Measurements from ENCODE around the gene KRTAP4-11. TPM values are rescaled to one million over a fixed set of nuclear protein-coding genes. Genes with fewer than 3 reads are reported as not detected.
"Not testable (repeated sequence)": the region's sequence is repeated elsewhere in the genome, so short reads cannot be mapped to it uniquely, and the experiment has no call there.

Gene KRTAP4-11
- polyA plus RNA-seq, 4 donors = not detected

DNA sequence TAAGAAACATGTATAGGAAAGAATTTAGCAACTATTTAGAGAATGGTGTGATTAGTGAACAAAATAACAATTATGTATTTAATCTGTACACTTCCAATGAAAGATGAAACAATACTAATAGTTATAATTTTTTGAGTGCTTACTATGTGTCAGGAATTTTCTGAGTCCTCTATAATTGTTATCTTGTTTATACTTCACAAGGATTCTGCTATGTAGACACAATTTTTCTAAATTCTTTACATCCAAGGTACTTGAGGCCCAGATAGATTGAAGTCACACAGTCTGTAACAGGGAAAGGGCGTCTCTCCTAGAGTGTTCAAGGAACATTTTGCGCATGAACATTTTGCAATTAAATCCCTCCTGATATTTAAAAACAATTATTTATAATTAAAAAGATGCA, 6.9 kb upstream of the KRTAP4-11 start:
- no peak for DNase-seq (ENCODE audit: low read depth in 4 of 4, low spot score in 3 of 4)

DNA sequence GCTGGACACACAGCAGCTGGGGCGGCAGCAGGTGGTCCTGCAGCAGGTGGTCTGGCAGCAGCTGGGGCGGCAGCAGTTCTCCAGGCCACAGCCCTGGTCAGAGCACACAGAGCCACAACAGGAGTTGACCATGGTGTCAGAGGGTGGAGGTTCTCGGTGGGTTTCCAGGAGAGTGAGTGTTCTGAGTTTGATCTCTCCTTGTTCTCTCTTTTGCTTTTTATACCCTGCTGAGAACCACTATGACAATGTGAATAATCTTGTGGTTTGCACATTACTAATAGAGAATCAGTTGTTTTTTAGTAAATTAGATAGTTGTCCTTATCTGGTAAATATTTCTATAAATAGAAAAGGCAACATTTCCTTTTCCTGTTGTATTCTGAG, 5.8 kb upstream of the KRTAP4-11 start, which contains the start of gene KRTAP4-12:
Gene KRTAP4-12, minus strand, starts transcription at position 192 of the 381 bp plus-strand sequence. Its CDS starts 60 bp downstream, at position 132.
- DNase-seq (ENCODE audit: low read depth in 4 of 4, low spot score in 3 of 4) = not testable (repeated sequence)

DNA sequence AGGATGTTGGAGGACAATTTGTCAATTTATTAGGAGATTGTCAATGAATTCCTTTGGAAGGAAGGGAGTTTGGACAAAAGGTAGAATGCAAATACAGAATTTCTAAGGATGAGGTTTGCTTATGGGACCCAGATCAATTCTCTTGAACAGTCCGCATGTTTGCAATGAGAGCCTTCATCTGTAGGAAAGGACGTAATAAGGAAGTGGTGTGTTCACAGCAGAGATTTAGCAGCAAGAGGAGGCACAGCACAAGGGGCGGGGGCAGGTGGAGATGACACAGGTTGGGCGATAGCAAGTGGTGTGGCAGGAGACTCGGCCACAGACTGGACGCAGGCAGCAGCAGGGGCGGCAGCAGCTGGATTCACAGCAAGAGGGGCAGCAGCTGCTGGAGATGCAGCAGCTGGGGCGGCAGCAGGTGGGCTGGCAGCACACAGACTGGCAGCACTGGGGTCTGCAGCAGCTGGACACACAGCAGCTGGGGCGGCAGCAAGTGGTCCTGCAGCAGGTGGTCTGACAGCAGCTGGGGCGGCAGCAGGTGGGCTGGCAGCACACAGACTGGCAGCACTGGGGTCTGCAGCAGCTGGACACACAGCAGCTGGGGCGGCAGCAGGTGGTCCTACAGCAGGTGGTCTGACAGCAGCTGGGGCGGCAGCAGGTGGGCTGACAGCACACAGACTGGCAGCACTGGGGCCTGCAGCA, 5.3 kb upstream of the KRTAP4-11 start:
- DNase-seq (ENCODE audit: low read depth in 4 of 4, low spot score in 3 of 4) = not testable (repeated sequence)

DNA sequence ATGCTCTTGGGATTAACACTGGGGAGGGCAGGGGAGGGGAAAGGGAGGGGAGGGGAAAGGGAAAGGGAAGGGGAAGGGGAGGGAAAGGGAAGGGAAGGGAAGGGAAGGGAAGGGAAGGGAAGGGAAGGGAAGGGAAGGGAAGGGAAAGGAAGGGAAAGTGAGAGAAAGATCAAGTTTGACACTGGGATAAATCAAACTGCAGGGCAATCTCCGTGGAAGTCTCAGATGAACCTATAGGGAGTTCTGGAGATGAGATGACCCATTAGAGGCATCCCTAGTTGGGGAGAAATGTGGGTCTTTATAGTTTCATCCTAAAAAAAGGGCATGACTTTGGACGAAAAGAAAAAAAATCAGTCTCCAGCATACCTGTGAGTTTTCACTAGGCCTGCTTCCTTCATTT, 3.6 kb upstream of the KRTAP4-11 start:
- no peak for DNase-seq (ENCODE audit: low read depth in 4 of 4, low spot score in 3 of 4)

DNA sequence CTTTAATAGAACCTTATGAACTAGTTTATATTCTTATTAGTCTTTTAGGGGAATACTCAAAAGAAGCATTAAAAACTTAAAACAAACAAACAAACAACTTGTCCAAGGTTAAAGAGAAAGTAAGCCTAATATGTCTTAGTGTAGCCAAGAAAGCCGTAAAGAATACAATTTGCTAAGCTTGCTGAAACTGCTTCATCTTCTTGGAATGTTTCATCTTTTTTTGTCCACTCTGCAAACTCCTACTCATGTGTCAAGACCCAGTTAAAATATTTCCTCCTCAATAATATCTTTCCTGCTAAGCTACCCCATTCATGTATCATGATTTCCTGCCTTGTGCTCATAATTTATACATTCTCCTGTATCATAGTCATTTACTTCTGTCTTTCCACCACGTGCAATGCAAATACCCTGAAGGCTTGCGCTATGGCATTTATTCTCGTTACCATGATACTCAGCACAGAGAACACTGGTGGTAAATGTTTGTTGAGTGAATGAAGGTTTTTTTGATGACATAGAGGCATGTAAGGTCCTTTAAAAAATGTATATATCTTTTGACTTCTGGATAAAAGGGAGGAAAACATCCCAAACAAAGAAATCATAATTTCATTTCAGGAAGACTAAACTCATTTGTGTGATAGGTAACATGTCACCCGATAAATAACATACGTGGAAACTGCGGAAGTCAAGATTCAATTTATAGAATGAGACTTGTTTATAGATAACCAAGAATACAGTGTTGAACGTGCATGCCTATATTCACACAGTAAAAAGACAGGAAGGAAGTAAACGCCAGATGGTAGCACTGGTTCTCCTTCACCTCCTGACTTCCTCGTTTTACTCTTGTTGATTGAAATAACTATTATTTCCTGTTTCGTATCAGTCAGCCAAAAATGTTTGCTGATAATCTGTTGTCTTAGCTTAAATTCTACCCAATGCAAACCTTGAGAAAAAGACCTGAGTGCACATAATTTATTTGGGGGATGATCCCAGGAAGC, 1.8 kb upstream of the KRTAP4-11 start:
- DNase-seq (ENCODE audit: low read depth in 4 of 4, low spot score in 3 of 4) = not testable (repeated sequence)

DNA sequence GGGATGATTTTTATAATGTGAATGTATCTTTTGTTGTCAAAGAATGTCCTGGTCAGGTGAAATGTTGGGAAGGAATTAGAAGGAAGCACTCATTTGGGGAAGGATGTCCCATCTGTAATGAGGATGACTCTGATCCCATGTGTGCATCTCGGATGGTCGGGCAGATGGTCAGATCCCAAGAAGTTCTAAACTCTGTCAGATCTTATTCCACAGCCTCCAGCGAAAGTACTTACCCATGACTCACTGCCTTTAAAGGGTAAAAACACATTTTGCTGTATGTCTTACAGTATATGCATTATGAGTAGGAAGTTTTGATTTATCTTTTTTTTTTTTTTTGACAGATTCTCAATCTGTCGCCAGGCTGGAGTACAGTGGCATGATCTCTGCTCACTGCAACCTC, 548 bp upstream of the KRTAP4-11 start:
- no peak for DNase-seq (ENCODE audit: low read depth in 4 of 4, low spot score in 3 of 4)

DNA sequence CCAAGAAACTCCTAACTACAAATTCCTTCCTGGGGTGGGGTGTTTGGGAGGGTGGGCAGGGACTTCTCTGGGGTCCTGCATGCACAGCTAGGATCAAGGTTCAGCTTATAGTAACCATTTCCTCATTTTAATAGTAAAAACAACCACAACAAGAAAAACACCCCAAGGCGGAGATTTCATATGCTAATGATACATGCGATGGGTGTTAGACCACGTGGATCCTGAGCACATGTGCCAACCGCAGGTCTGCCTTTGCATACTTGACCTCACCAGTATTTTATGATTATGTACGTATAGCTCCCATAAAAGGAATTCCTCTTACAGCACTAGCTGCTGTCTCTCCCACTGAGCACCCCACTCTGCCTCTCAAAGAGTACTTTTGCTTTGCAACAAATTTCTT, 1.9 kb downstream of the KRTAP4-11 start:
- no peak for DNase-seq (ENCODE audit: low read depth in 4 of 4, low spot score in 3 of 4)

DNA sequence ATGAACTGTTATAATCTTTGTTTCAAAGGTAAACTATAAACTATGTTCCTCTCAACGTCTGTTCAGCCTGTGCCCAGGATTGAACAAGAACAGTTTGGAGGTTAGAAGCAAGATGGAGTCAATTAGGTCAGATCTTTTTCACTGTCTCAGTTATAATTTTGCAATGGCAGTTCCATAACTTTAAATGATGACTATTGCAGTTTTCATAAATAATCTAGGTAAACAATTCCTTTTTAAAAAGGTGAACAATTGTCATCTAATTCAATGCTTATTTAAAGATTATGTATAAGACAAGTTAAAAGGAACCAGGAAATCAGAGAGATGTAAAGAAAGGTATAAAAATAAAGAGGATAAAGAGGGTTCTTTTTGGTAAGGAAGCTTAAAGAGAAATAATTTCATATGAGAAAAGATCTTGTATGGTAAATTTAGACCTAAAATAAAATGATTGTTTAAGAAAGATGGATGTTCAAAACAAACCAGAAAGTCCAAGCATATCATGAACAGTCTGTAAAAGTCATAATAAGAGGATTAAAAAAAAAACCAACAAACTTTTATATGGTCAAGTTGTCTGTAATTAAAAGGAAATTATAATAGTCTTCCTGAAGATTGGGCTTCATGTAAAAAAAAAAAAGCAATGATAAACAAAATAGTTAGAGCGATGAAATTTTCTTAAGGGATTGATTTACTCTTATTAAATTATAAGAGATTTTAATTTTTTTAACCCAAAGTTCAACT, 6.9 kb downstream of the KRTAP4-11 start:
- no peak for DNase-seq (ENCODE audit: low read depth in 4 of 4, low spot score in 3 of 4)

DNA sequence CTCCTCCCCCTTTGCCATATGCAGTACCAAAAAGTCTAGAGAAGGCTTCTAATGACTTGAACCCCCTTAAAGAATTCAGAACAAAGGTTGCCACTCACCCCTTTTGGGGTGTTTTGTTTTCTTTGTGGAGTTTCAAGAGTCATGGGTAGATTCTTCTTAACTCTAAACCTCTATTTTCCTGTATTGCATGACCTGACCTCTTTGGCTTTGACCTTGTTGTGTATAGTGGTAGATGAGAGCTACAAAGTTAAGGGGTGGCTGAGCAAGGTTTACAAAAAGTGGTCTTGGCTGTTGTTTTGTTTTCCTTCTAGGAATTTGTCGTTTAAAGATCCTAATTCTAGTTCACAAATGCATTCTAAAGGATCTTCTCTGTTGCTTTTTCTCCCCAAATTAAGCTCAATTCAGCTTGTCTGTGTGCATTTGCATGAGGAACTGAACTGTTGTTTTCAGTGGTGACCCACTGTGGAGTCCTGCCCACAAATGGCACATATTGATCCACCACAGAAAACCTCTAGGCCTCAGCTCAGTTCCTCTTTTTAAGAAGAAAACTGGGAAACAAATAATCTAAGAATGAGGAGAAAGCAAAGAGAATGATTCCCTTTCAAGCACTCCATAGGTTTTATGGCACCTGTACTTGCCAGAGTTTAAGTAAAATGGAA, 9.3 kb downstream of the KRTAP4-11 start:
- DNase-seq (ENCODE audit: low read depth in 4 of 4, low spot score in 3 of 4) = not testable (repeated sequence)

DNA sequence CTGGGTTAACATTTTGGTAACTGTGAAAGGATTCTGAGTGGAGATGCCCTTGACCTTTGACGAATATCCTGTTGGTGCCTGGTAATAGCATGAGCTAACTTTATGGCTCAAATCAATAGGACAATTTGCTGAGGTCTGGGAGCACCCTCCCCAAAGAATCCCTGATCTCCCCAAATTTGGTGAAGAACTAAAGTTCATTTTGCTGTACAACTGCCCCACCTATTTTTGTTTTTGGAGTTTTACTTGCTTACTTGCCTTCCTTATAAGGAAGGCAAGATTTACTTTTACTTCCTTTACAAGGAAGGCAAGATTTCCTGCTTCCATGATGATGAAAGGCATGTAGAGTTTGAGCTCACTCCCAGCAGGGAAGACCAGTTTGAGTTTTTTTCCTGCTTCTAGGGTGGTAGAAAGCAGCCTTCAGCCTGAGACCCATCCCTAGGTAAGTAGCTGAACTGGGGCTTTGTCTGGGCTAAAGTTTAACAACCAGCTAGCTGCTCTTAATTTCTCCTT, 10.2 kb downstream of the KRTAP4-11 start:
- DNase-seq (ENCODE audit: low read depth in 4 of 4, low spot score in 3 of 4) = no peak

DNA sequence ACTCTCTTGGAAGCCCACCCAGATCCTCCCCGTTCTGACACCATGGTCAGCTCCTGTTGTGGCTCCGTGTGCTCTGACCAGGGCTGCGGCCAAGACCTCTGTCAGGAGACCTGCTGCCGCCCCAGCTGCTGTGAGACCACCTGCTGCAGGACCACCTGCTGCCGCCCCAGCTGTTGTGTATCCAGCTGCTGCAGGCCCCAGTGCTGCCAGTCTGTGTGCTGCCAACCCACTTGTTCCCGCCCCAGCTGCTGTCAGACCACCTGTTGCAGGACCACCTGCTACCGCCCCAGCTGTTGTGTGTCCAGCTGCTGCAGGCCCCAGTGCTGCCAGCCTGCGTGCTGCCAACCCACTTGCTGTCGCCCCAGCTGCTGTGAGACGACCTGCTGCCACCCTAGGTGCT, 12.8 kb downstream of the KRTAP4-11 start, which contains the start of gene KRTAP4-9:
Gene KRTAP4-9, plus strand, starts transcription at position 43 of the 400 bp plus-strand sequence. Its CDS starts 0 bp downstream, at position 43.
- not testable (repeated sequence) for DNase-seq (ENCODE audit: low read depth in 4 of 4, low spot score in 3 of 4)

DNA sequence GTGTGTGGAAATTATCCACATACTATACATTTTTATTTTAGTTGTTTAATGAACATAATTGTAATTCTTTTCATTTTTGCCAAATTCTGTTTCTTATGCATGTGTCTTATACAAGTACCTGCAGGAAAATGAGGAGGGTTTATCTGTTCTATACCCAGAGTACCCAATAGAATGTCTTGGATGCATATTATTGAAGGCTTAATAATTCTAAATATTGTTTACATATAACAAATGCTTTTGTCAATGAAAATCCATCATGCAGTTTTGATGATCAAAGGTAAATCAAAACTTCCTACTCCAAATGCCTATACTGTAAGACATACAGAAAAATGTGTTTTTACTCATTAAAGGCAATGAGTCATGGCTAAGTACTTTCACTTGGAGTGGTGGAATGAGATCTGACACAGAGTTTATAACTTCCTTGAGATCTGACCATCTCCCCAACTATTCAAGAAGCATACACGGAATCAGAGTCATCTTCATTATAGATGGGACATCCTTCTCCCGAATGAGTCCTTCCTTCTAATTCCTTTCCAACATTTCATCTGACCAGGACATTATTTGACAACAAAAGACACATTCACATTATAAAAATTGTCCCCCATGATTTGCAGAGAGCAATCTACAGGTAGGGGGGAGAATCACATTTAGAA, 13.7 kb downstream of the KRTAP4-11 start:
- not testable (repeated sequence) for DNase-seq (ENCODE audit: low read depth in 4 of 4, low spot score in 3 of 4)

DNA sequence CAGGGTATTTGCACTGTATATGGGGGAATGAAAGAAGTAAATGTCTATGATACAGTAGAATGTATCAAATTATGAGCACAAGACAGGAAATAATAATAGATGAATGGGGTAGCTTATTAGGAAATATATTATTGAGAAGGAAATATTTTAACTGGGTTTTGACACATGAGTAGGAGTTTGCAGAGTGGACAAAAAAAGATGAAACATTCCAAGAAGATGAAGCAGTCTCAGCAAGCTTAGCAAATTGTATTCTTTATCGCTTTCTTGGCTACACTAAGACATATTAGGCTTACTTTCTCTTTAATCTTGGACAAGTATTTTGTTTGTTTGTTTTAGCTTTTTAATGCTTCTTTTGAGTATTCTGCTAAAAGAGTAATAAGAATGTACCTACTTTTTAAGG, 14.3 kb downstream of the KRTAP4-11 start:
- DNase-seq (ENCODE audit: low read depth in 4 of 4, low spot score in 3 of 4) = no peak

DNA sequence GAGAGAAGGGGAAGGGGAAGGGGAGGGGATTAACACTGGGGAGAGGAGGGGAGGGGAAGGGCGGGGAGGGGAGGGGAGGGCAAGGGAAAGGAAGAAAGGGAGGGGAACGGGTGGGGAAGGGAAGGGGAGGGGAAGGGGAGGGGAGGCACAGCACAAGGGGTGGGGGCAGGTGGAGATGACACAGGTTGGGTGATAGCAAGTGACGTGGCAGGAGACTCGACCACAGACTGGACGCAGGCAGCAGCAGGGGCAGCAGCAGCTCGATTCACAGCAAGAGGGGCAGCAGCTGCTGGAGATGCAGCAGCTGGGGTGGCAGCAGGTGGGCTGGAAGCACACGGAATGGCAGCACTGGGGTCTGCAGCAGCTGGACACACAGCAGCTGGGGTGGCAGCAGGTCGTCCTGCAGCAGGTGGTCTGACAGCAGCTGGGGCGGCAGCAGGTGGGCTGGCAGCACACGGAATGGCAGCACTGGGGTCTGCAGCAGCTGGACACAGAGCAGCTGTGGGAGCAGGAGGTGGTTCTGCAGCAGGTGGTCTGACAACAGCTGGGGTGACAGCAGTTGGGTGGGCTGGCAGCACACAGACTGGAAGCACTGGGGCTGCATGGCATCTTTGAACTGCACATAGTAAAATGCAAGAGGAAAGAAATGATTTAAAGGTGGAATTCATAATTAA, 16.4 kb downstream of the KRTAP4-11 start, which contains the start of gene KRTAP4-16:
Gene KRTAP4-16, minus strand, starts transcription at position 624 of the 674 bp plus-strand sequence. Its CDS starts 0 bp downstream, at position 624.
- DNase-seq (ENCODE audit: low read depth in 4 of 4, low spot score in 3 of 4) = no peak

DNA sequence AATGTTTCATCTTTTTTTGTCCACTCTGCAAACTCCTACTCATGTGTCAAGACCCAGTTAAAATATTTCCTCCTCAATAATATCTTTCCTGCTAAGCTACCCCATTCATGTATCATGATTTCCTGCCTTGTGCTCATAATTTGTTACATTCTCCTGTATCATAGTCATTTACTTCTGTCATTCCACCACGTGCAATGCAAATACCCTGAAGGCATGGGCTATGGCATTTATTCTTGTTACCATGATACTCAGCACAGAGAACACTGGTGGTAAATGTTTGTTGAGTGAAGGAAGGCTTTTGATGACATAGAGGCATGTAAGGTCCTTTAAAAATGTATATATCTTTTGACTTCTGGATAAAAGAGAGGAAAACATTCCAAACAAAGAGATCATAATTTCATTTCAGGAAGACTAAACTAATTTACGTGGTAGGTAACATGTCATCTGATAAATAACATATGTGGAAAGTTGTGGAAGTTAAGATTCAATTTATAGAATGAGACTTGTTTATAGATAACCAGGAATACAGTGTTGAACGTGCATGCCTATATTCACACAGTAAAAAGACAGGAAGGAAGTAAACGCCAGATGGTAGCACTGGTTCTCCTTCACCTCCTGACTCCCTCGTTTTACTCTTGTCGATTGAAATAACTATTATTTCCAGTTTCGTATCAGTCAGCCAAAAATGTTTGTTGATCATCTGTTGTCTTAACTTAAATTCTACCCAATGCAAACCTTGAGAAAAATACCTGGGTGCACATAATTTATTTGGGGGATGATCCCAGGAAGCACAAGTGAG, 18.3 kb downstream of the KRTAP4-11 start:
- DNase-seq (ENCODE audit: low read depth in 4 of 4, low spot score in 3 of 4) = not testable (repeated sequence)

DNA sequence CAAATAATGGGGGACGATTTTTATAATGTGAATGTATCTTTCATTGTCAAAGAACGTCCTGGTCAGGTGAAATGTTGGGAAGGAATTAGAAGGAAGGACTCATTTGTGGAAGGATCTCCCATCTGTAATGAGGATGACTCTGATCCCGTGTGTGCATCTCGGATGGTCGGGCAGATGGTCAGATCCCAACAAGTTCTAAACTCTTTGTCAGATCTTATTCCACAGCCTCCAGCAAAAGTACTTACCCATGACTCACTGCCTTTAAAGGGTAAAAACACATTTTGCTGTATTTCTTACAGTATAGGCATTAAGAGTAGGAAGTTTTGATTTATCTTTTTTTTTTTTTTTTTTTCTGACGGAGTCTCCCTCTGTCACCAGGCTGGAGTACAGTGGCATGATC, 19.7 kb downstream of the KRTAP4-11 start:
- no peak for DNase-seq (ENCODE audit: low read depth in 4 of 4, low spot score in 3 of 4)

DNA sequence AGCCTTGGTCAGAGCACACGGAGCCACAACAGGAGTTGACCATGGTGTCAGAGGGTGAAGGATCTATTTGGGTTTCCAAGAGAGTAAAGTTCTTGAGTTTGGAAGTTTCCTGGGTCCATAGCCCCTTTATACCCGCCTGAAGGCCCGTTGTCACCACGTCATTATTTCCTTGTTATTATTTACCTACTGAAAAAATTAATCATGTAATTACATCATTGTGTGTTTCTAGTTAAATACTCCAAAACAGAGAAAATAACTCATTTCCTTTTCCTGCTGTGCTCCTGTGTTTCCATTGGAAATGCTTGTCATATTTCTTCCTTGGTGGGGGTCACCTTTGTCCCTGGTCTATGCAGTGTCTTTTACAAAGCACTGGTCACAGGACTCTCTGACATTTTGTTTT, 20.1 kb downstream of the KRTAP4-11 start, which contains the start of gene KRTAP4-8:
Gene KRTAP4-8, minus strand, starts transcription at position 101 of the 400 bp plus-strand sequence. Its CDS starts 58 bp downstream, at position 43.
- DNase-seq (ENCODE audit: low read depth in 4 of 4, low spot score in 3 of 4) = no peak

DNA sequence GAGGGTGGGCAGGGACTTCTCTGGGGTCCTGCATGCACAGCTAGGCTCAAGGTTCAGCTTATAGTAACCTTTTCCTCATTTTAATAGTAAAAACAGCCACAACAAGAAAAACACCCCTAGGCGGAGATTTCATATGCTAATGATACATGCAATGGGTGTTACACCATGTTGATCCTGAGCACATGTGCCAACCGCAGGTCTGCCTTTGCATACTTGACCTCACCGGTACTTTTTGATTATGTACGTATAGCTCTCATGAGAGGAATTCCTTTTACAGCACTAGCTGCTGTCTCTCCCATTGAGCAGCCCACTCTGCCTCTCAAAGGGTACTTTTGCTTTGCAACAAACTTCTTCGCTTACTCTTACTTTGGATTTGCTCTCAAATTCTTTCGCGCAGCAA, 22.1 kb downstream of the KRTAP4-11 start:
- DNase-seq (ENCODE audit: low read depth in 4 of 4, low spot score in 3 of 4) = no peak

Data from right renal pelvis (tissue), 4 donors.